ENCODE results near the gene CCK. TPM values are rescaled to one million over a fixed set of nuclear protein-coding genes. Genes with fewer than 3 reads are reported as not detected.

The CCK gene
- total RNA-seq, 4 donors from 2014 or later, result 1.4 to 2.2 (median 1.9) TPM; not detected in 1

DNA sequence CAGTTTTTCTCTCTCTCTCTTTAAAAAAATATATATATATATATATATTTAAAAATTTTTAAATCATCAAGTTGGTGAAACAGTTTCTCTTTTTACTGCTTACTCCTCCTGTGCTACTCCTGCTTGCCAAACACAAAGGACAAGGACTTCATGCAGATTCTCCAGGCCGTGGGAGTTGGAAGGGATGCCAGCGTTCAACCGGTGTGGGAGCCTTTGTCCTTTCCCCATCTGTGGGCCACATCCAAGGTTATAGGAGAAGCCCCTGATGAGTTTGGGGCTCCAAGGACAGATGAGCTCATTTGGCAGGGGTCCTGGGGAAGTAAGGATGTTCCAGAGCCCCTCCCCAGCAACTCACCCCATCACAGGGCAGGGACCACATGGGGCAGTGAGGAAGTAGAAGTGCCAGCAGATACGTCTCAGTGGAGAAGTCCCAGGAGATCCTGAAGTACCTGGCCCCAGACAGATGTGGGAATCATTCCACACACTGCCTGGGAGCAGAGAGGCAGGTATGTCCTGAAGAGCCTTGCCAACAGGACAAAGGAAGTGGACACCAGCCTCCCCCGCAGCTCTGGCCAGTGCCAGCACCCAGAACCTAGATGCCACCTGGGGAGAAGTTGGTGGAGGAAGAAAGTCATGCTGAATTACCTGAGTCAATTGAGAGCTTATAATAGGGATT, 36.6 kb downstream of the CCK start:
- H3K9me3 ChIP-seq, result no peaks in the 10 kb centered on the region
- intact Hi-C loops (cut with DNase I; ENCODE audit: low total_unique reads), result loop anchor here (2.0 kb wide), 1 partner anchor 215 kb away; no protein-coding TSS in a partner anchor
- in situ Hi-C loops (cut with MboI; ENCODE audit: low pct_ligation_motif_present in 1 of 4, low pct_unique_long_range_greater_than_20kb in 1 of 4, low sequenced_read_pairs in 3 of 4), result loop anchor here in 2 of 4 donors (25.0 kb wide), 2 partner anchors 308 to 658 kb away; partner anchors contain the start of gene CYP8B1 (in 1 of the 2)

DNA sequence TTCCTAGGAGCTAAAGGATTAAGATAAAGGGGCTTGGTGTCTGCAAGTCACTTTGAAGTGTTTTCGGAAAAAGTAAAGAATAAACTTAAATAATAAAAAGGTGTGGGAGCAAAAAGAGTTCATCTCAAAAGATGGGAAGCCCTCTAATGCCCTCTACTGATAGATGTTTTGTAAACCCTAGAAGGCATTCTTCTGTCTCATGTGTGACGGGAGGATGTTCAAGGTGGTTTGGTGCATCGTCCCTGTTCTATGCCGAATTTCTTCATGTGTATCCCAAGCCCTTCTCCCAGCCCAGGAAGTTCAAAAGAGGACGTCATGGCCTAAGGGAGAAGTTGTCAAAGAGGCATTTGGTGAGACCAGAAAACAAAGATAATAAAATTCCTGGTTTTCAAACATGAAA, 37.2 kb downstream of the CCK start:
- Histone ChIP-seq H3K36me3 (peaks cover 0 to 5% (median 2%) of the 10 kb centered on the region in 4 donors), H3K9me3 (no peaks in the 10 kb centered on the region), H3K27ac (no peak overlapping the region), H3K27me3 (no peaks in the 10 kb centered on the region), H3K4me3 (no peak overlapping the region), H3K4me1 (peaks cover 0 to 6% (median 0%) of the 10 kb centered on the region in 4 donors)
- 35 to 48% methylated on average over 5 of the region's 5 CpGs for WGBS, 2 donors (ENCODE audit: low coverage in 1 of 2)
- intact Hi-C loops (cut with DNase I; ENCODE audit: low total_unique reads), result loop anchor here (2.0 kb wide), 1 partner anchor 216 kb away; no protein-coding TSS in a partner anchor
- TF ChIP-seq POLR2AphosphoS5 (IDR thresholded peaks at IDR 0.05) (no peak), POLR2A (IDR thresholded peaks at IDR 0.05) (no peak), EP300 (IDR thresholded peaks at IDR 0.05; ENCODE audit: low read depth) (no peak)
- TF ChIP-seq, protein P1, sequence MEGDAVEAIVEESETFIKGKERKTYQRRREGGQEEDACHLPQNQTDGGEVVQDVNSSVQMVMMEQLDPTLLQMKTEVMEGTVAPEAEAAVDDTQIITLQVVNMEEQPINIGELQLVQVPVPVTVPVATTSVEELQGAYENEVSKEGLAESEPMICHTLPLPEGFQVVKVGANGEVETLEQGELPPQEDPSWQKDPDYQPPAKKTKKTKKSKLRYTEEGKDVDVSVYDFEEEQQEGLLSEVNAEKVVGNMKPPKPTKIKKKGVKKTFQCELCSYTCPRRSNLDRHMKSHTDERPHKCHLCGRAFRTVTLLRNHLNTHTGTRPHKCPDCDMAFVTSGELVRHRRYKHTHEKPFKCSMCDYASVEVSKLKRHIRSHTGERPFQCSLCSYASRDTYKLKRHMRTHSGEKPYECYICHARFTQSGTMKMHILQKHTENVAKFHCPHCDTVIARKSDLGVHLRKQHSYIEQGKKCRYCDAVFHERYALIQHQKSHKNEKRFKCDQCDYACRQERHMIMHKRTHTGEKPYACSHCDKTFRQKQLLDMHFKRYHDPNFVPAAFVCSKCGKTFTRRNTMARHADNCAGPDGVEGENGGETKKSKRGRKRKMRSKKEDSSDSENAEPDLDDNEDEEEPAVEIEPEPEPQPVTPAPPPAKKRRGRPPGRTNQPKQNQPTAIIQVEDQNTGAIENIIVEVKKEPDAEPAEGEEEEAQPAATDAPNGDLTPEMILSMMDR (IDR thresholded peaks at IDR 0.05), result no peak
- in situ Hi-C loops (cut with MboI; ENCODE audit: low pct_ligation_motif_present in 1 of 4, low pct_unique_long_range_greater_than_20kb in 1 of 4, low sequenced_read_pairs in 3 of 4), result loop anchor here in 2 of 4 donors (25.0 kb wide), 2 partner anchors 309 to 659 kb away; partner anchors contain the start of gene CYP8B1 (in 1 of the 2)
- DNase-seq, result no peak

More for the DNA sequence above, 36.6 kb downstream of the CCK start:
- Histone ChIP-seq H3K36me3 (no peaks in the 10 kb centered on the region), H3K27me3 (no peaks in the 10 kb centered on the region), H3K27ac (no peak overlapping the region), H3K4me3 (no peak overlapping the region), H3K4me1 (peaks cover 0 to 6% (median 0%) of the 10 kb centered on the region in 4 donors)
- TF ChIP-seq POLR2A (IDR thresholded peaks at IDR 0.05) (no peak), EP300 (IDR thresholded peaks at IDR 0.05; ENCODE audit: low read depth) (no peak), POLR2AphosphoS5 (IDR thresholded peaks at IDR 0.05) (no peak)
- TF ChIP-seq, protein P1 (IDR thresholded peaks at IDR 0.05), result no peak
- DNase-seq, result no peak
- 27 to 62% methylated on average over 3 to 5 of the region's 5 CpGs for WGBS, 2 donors (ENCODE audit: low coverage in 1 of 2)

DNA sequence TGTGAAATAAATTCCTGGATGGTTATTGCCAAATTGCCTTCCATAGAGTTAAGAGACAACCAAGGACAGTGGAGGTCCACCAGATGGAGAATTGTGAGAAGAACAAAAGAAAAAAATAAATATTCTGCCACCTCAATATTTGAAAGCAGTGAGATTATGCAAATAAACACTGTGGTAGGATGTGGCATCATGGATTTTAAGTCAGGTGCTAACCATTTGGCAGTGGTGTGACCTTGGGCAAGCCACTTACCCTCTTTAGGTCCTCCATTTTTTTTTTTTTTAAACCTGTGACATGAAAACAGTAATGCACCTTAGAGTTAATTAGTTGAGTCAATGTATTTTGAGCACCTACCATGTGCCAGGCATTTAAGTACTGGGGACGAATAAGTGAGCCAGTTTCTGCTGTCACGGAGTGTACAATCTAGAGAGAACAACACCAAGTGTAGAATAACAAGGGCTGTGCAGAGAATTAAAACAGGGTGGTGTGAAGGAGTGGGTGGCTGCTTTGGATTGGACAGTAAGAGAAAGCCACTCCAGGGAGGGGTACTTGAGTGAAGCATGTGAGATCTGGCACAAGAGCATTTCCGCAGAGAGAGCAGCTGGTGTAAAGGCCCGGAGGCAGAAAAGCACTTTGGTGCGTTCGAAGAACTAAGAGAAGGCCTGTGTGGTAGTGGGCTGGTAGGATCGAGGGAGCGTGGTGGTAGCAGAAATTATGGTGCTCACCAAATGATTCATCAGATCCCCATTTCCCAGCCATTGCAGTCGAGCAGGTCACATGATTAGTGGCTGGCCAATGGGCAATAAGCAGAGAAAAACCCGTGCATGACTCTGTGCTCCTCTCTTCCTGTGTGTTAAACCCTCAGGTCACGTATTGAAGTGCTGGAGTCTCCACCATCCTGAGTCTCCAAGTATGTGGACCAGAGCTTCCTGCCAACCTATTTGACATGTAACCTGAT, 39.2 kb downstream of the CCK start:
- Histone ChIP-seq H3K27me3 (no peaks in the 10 kb centered on the region), H3K4me3 (no peak overlapping the region), H3K27ac (no peak overlapping the region), H3K9me3 (no peaks in the 10 kb centered on the region), H3K4me1 (peaks cover 0 to 6% (median 0%) of the 10 kb centered on the region in 4 donors), H3K36me3 (peaks cover 0 to 23% (median 10%) of the 10 kb centered on the region in 4 donors)
- TF ChIP-seq EP300 (IDR thresholded peaks at IDR 0.05; ENCODE audit: low read depth) (no peak), POLR2A (IDR thresholded peaks at IDR 0.05) (no peak), POLR2AphosphoS5 (IDR thresholded peaks at IDR 0.05) (no peak)
- TF ChIP-seq, protein P1 (IDR thresholded peaks at IDR 0.05), result no peak
- intact Hi-C loops (cut with DNase I; ENCODE audit: low total_unique reads) (no loop called here), in situ Hi-C loops (cut with MboI; ENCODE audit: low pct_ligation_motif_present in 1 of 4, low pct_unique_long_range_greater_than_20kb in 1 of 4, low sequenced_read_pairs in 3 of 4) (loop anchor here in 2 of 4 donors (25.0 kb wide), 2 partner anchors 311 to 661 kb away; partner anchors contain the start of gene CYP8B1 (in 1 of the 2))
- WGBS, 2 donors (ENCODE audit: low coverage in 1 of 2), result 87 to 91% methylated on average over 8 to 11 of the region's 11 CpGs
- no peak for DNase-seq

Measured in transverse colon (tissue), 4 donors.